Renal cortex interstitium (tissue), 11 donors: ENCODE results near the gene TPH2. TPM values are rescaled to one million over a fixed set of nuclear protein-coding genes. Genes with fewer than 3 reads are reported as not detected.

ENCODE experiments used
- DNase-seq, 11 donors: peaks; one replicate each; pipeline ENCODE4 v3.0.0-alpha.2; 2013; ENCODE audit warnings: low read depth in 9 of 11, low spot score in 4 of 11; ENCODE audit errors: extremely low read depth in 1 of 11
- polyA plus RNA-seq, 3 donors: library from polyadenylated mRNA; unstranded; fragments of 120-200 nt; gene quantifications; one replicate each; pipeline ENCODE4 v1.2.1, GENCODE V29; 2013; ENCODE audit not compliant: insufficient read length in 3 of 3

The TPH2 gene
- polyA plus RNA-seq, 3 donors: 0.09 to 0.47 TPM; not detected in 1

DNA sequence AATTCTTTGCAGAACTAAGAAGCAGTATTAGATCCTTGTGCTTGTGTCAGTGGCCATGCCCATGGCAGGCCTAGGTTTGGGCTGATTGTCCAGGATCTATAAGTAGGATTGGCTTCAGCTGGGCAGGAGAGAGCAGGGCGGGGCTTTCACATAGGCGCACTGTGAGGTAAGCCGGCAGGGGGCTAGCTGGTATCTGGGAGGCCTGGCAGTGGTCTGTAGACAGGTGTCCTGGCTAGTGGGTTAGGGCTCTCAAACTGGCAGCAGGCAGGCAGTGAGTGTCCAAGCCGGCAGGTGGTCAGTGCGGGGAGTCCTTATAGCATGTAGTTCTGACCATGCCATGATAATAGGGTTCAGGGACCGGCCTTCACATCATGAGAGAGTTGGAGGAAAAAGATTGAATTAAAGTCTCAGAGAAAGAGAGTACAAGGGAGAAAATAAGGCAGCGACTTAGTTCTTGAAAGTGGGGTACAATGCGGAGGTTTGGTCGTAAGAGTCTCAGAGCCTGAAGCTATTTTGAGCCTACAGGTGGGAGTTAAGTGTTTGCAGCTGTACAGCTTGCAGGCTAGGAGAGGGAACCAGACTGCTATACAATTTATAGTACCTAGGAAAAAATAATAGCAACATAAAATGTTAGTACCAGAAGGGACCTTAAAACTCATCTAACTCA, 137.4 kb downstream of the TPH2 start:
- DNase-seq: no peak

DNA sequence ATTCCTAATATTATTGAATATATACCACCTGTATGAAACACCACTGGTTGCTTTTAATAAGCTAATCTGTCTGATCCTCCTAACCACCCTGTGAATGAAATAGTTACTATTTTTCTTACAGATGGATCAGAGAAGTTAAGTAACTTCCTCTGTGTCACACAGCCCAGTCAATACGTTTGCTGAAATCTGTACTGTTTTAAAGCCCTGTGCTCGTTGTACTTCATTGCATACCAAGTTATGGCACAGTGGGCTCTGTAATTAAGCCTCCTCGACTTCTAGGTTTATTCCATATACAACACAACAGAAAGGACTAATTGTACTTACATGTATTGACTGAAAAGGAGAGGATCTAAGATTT, 137.9 kb downstream of the TPH2 start:
- no peak for DNase-seq

DNA sequence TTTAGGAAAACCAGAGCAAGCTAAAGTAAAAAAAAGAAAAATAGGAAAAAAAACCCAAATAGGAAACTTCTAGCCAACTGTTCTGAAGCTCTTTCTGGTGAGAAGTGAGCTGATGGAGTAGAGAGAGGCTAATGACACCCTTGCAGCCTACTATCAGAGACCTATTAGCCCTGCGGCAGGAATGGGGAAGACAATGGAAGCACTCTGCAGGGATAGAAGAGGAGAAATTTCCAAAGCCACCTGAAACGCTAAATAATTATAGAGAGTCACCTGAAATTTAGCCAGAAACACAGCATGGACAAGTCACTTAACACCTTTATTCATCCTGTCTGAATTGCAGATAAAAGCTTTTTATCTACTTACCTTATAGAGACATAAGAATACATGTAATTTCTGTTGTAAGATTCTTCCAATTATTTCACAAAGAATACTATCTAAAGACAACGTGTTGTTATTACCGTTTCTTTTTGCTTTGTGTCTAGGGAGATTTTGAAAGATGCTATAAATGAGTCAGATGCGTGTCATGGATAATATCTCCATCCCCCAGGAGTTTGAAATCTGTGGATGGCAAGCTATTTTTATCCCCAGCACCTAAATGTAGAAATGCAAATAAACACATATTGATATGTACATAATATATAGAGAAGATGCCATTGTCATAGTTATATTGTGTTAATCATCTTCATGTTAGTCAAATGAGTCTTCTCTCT, 138.6 kb downstream of the TPH2 start:
- no peak for DNase-seq

DNA sequence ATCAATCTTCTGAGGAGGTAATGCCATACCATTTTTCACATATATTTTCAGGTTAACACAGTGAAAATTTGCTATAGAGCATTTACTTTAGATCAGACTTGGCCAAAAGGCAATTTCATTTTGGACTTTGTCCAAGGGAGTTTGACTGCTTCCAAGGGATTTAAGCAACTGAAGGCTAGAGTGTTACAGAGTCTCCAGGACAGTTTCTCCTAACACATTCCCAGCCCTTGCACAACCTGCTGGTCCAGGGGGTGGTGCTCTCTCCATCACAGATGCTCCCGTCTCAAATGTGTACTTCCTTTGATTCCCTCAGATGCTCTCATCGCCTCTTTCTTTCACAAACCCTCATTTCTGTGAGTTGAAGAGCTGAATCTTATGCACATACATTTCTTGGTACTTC, 143.1 kb downstream of the TPH2 start:
- no peak for DNase-seq

Other genes starting within 250 kb of the TPH2 start
- gene RAB21, start 184.0 kb upstream of the TPH2 start, polyA plus RNA-seq: 10 to 100 TPM; 57.8 to 74.1 (median 65.9) TPM
- gene TBC1D15, start 99.1 kb upstream of the TPH2 start, polyA plus RNA-seq: 10 to 100 TPM; 45.4 to 60.1 (median 57.6) TPM